ENCODE results near the gene LRGUK. TPM values are rescaled to one million over a fixed set of nuclear protein-coding genes. Genes with fewer than 3 reads are reported as not detected.
A peak's percentile ranks its signal among the peaks of the same experiment; 100 is the strongest.

LRGUK gene
- total RNA-seq, 4 donors from 2014 or later, result 0.48 to 9.4 (median 3.3) TPM

GRCh38 chr7:134297489-134297888 is 170.3 kb downstream of the LRGUK start:
- intact Hi-C loops (cut with DNase I; ENCODE audit: low total_unique reads), result no loop called here
- in situ Hi-C loops (cut with MboI; ENCODE audit: low pct_ligation_motif_present in 1 of 4, low pct_unique_long_range_greater_than_20kb in 1 of 4, low sequenced_read_pairs in 3 of 4), result no loop called here
- no peaks in the 10 kb centered on the region for H3K27me3 ChIP-seq
- WGBS, 2 donors (ENCODE audit: low coverage in 1 of 2), result 92 to 100% methylated on average over 2 of the region's 2 CpGs
- no peak for TF ChIP-seq POLR2AphosphoS5 (IDR thresholded peaks at IDR 0.05)
- TF ChIP-seq CTCF (IDR thresholded peaks at IDR 0.05), result no peak
- TF ChIP-seq POLR2A (IDR thresholded peaks at IDR 0.05), result no peak
- no peak for TF ChIP-seq EP300 (IDR thresholded peaks at IDR 0.05; ENCODE audit: low read depth)
- H3K36me3 ChIP-seq, result peaks cover 0 to 14% (median 3%) of the 10 kb centered on the region in 4 donors
- H3K27ac ChIP-seq, result no peak overlapping the region
- DNase-seq, result no peak
- H3K4me3 ChIP-seq, result no peak overlapping the region
- H3K4me1 ChIP-seq, result peaks cover 0 to 6% (median 0%) of the 10 kb centered on the region in 4 donors
- no peaks in the 10 kb centered on the region for H3K9me3 ChIP-seq

- peaks cover 0 to 15% (median 4%) of the 10 kb centered on the region in 4 donors for H3K36me3 ChIP-seq
- H3K27me3 ChIP-seq, result no peaks in the 10 kb centered on the region
- TF ChIP-seq CTCF (IDR thresholded peaks at IDR 0.05), result no peak
- no peak for TF ChIP-seq EP300 (IDR thresholded peaks at IDR 0.05; ENCODE audit: low read depth)
- intact Hi-C loops (cut with DNase I; ENCODE audit: low total_unique reads), result no loop called here
- peak; percentile 48 for DNase-seq
- peak overlapping the region in 1 of 4 donors; percentile 9 for H3K4me3 ChIP-seq
- in situ Hi-C loops (cut with MboI; ENCODE audit: low pct_ligation_motif_present in 1 of 4, low pct_unique_long_range_greater_than_20kb in 1 of 4, low sequenced_read_pairs in 3 of 4), result no loop called here
- H3K9me3 ChIP-seq, result no peaks in the 10 kb centered on the region
- peaks cover 0 to 6% (median 0%) of the 10 kb centered on the region in 4 donors for H3K4me1 ChIP-seq
- 52 to 63% methylated on average over 10 of the region's 10 CpGs for WGBS, 2 donors (ENCODE audit: low coverage in 1 of 2)
- H3K27ac ChIP-seq, result peak overlapping the region; percentile 1 to 67 (median 54)
Observed at GRCh38 chr7:134298902-134299683, 172.0 kb downstream of the LRGUK start.

GRCh38 chr7:134300988-134301387 is 173.8 kb downstream of the LRGUK start:
- H3K4me3 ChIP-seq, result no peak overlapping the region
- H3K27me3 ChIP-seq, result no peaks in the 10 kb centered on the region
- no peaks in the 10 kb centered on the region for H3K9me3 ChIP-seq
- no peak for DNase-seq
- TF ChIP-seq EP300 (IDR thresholded peaks at IDR 0.05; ENCODE audit: low read depth) (no peak), POLR2AphosphoS5 (IDR thresholded peaks at IDR 0.05) (no peak)
- in situ Hi-C loops (cut with MboI; ENCODE audit: low pct_ligation_motif_present in 1 of 4, low pct_unique_long_range_greater_than_20kb in 1 of 4, low sequenced_read_pairs in 3 of 4) (no loop called here), intact Hi-C loops (cut with DNase I; ENCODE audit: low total_unique reads) (no loop called here)
- no peak overlapping the region for H3K27ac ChIP-seq
- WGBS, 2 donors (ENCODE audit: low coverage in 1 of 2), result 89 to 100% methylated on average over 2 of the region's 2 CpGs
- H3K4me1 ChIP-seq, result peaks cover 0 to 6% (median 0%) of the 10 kb centered on the region in 4 donors
- H3K36me3 ChIP-seq, result peaks cover 0 to 13% (median 4%) of the 10 kb centered on the region in 4 donors

- TF ChIP-seq POLR2A (IDR thresholded peaks at IDR 0.05), result no peak
- TF ChIP-seq CTCF (IDR thresholded peaks at IDR 0.05), result no peak
- no peak for TF ChIP-seq EP300 (IDR thresholded peaks at IDR 0.05; ENCODE audit: low read depth)
- TF ChIP-seq POLR2AphosphoS5 (IDR thresholded peaks at IDR 0.05), result no peak
- WGBS, 2 donors (ENCODE audit: low coverage in 1 of 2), result 86 to 100% methylated on average over 3 of the region's 3 CpGs
Observed at GRCh38 chr7:134301592-134301991, 174.5 kb downstream of the LRGUK start.

More at GRCh38 chr7:134301592-134301991, 174.5 kb downstream of the LRGUK start:
- intact Hi-C loops (cut with DNase I; ENCODE audit: low total_unique reads) (no loop called here), in situ Hi-C loops (cut with MboI; ENCODE audit: low pct_ligation_motif_present in 1 of 4, low pct_unique_long_range_greater_than_20kb in 1 of 4, low sequenced_read_pairs in 3 of 4) (no loop called here)
- Histone ChIP-seq H3K4me1 (peaks cover 0 to 6% (median 0%) of the 10 kb centered on the region in 4 donors), H3K27me3 (no peaks in the 10 kb centered on the region), H3K36me3 (peaks cover 0 to 13% (median 4%) of the 10 kb centered on the region in 4 donors), H3K27ac (no peak overlapping the region), H3K4me3 (no peak overlapping the region), H3K9me3 (no peaks in the 10 kb centered on the region)
- no peak for DNase-seq

Measured in transverse colon (tissue), 4 donors.